Esophagus muscularis mucosa (tissue), 4 donors: ENCODE results near the gene SLC24A3. TPM values are rescaled to one million over a fixed set of nuclear protein-coding genes. Genes with fewer than 3 reads are reported as not detected.

Experiments
- DNase-seq: peaks from one replicate; pipeline ENCODE4 v3.0.0-alpha.2; 2017; ENCODE audit errors: extremely low spot score
- H3K27ac ChIP-seq, 4 donors: fragments of 200-600 bp; sonication (generic); replicated peaks in 1 of 4; 1 replicate in 3 of 4; 2 replicates in 1 of 4; pipeline ENCODE4 v1.5.1; 2016 to 2019; ENCODE audit warnings: mild to moderate bottlenecking in 1 of 4
- H3K27me3 ChIP-seq, 4 donors: fragments of 200-600 bp; sonication (generic); one replicate each; pipeline versions ENCODE4 v1.5.1 to v1.6.0; 2016 to 2019
- H3K36me3 ChIP-seq, 4 donors: fragments of 200-600 bp; sonication (generic); one replicate each; pipeline ENCODE4 v1.5.1; 2016 to 2019
- H3K4me1 ChIP-seq, 4 donors: fragments of 200-600 bp; sonication (generic); one replicate each; pipeline ENCODE4 v1.5.1; 2016 to 2019
- H3K4me3 ChIP-seq, 4 donors: fragments of 200-600 bp; sonication (generic); 1 replicate in 2 of 4; 2 replicates in 2 of 4; pipeline ENCODE4 v1.5.1; 2016 to 2019; ENCODE audit warnings: mild to moderate bottlenecking in 4 of 4, moderate library complexity in 1 of 4
- H3K9me3 ChIP-seq, 4 donors: fragments of 200-600 bp; sonication (generic); 1 replicate in 3 of 4; 2 replicates in 1 of 4; pipeline ENCODE4 v1.5.1; 2016 to 2019
- CTCF ChIP-seq, 3 experiments: fragments of 200-600 bp in 2 of 3; fragments of 450-650 bp in 1 of 3; sonication (generic) in 2 of 3; IDR thresholded peaks; one replicate each; pipeline ENCODE4 v1.5.1; 2017 to 2019; ENCODE audit warnings: antibody characterized with exemption in 3 of 3, mild to moderate bottlenecking in 2 of 3, moderate library complexity in 1 of 3
- EP300 ChIP-seq: sonication (generic); formaldehyde crosslinking; IDR thresholded peaks from one replicate; pipeline ENCODE4 v1.6.1; 2017; ENCODE audit warnings: antibody characterized with exemption
- POLR2A ChIP-seq: fragments of 450-650 bp; IDR thresholded peaks from one replicate; pipeline ENCODE4 v1.6.1; 2017; ENCODE audit warnings: antibody characterized with exemption, moderate library complexity, mild to moderate bottlenecking, low read depth
- POLR2AphosphoS5 ChIP-seq, 2 donors: sonication (generic); formaldehyde crosslinking; IDR thresholded peaks; one replicate each; pipeline ENCODE4 v1.6.1; 2017; ENCODE audit warnings: antibody characterized with exemption in 2 of 2
- WGBS: methylation state at CpG from one replicate; pipeline ENCODE4 v1.1.5; 2018; 5-methylcytosine and 5-hydroxymethylcytosine counted together
- intact Hi-C: fragments of 100-400 bp; cut with DNase I; formaldehyde crosslinking; loops from one replicate; pipeline ENCODE4 v1.15.1; 2023
- total RNA-seq, 4 donors: library from RNA; depleted of rRNA; stranded (reverse); fragments of >200 nt; gene quantifications; one replicate each; pipeline versions ENCODE4 v1.1.0 to v1.2.1, GENCODE V29; 2016

Gene SLC24A3
- total RNA-seq, 4 donors from 2014 or later: 4.6 to 11.5 (median 6.6) TPM

- DNase-seq: no peak
- no peak overlapping the region for H3K4me3 ChIP-seq
- TF ChIP-seq EP300 (no peak), POLR2AphosphoS5 (IDR thresholded peaks at IDR 0.05) (no peak), POLR2A (no peak)
- 78% methylated on average over 9 of the region's 9 CpGs for WGBS
- no peak overlapping the region for H3K27ac ChIP-seq
- intact Hi-C loops: loop anchor here (2.0 to 10.0 kb wide), 2 partner anchors 454 to 1036 kb away; no protein-coding TSS in a partner anchor
- no peaks in the 10 kb centered on the region for H3K36me3 ChIP-seq
- H3K4me1 ChIP-seq: peaks cover 4 to 8% (median 6%) of the 10 kb centered on the region in 4 donors
- no peaks in the 10 kb centered on the region for H3K27me3 ChIP-seq
- H3K9me3 ChIP-seq: no peaks in the 10 kb centered on the region
Observed at GRCh38 chr20:19660808-19661378, 448.5 kb downstream of the SLC24A3 start.

- Histone ChIP-seq H3K27ac (no peak overlapping the region), H3K4me1 (peaks cover 4 to 8% (median 6%) of the 10 kb centered on the region in 4 donors), H3K9me3 (no peaks in the 10 kb centered on the region), H3K36me3 (no peaks in the 10 kb centered on the region), H3K27me3 (no peaks in the 10 kb centered on the region), H3K4me3 (no peak overlapping the region)
- 74% methylated on average over 12 of the region's 19 CpGs for WGBS
- TF ChIP-seq EP300 (no peak), POLR2AphosphoS5 (IDR thresholded peaks at IDR 0.05) (no peak), CTCF (IDR thresholded peaks at IDR 0.05) (peak; percentile 96 to 99 (median 98)), POLR2A (no peak)
- intact Hi-C loops: loop anchor here (2.0 to 10.0 kb wide), 3 partner anchors 73 to 1037 kb away; no protein-coding TSS in a partner anchor
- peak; percentile 94 for DNase-seq
Observed at GRCh38 chr20:19661717-19662636, 449.5 kb downstream of the SLC24A3 start.

- 61% methylated on average over 9 of the region's 9 CpGs for WGBS
- Histone ChIP-seq H3K4me1 (peaks cover 4 to 8% (median 6%) of the 10 kb centered on the region in 4 donors), H3K4me3 (no peak overlapping the region), H3K27me3 (no peaks in the 10 kb centered on the region), H3K27ac (no peak overlapping the region), H3K36me3 (no peaks in the 10 kb centered on the region), H3K9me3 (no peaks in the 10 kb centered on the region)
- intact Hi-C loops: loop anchor here (2.0 to 10.0 kb wide), 2 partner anchors 74 to 1038 kb away; no protein-coding TSS in a partner anchor
- DNase-seq: no peak
- no peak for TF ChIP-seq POLR2AphosphoS5 (IDR thresholded peaks at IDR 0.05)
- no peak for TF ChIP-seq POLR2A
- no peak for TF ChIP-seq EP300
- no peak for TF ChIP-seq CTCF (IDR thresholded peaks at IDR 0.05)
Observed at GRCh38 chr20:19662637-19662995, 450.2 kb downstream of the SLC24A3 start.

GRCh38 chr20:19668418-19668817 lies 456.0 kb downstream of the SLC24A3 start:
- Histone ChIP-seq H3K27me3 (no peaks in the 10 kb centered on the region), H3K27ac (no peak overlapping the region), H3K9me3 (no peaks in the 10 kb centered on the region), H3K4me3 (no peak overlapping the region), H3K4me1 (peaks cover 0 to 5% (median 0%) of the 10 kb centered on the region in 4 donors), H3K36me3 (no peaks in the 10 kb centered on the region)
- intact Hi-C loops: loop anchor here (10.0 kb wide), 1 partner anchor 1044 kb away; no protein-coding TSS in a partner anchor
- no peak for DNase-seq
- WGBS: 89% methylated on average over 3 of the region's 3 CpGs
- no peak for TF ChIP-seq POLR2A
- no peak for TF ChIP-seq EP300
- no peak for TF ChIP-seq POLR2AphosphoS5 (IDR thresholded peaks at IDR 0.05)
- no peak for TF ChIP-seq CTCF (IDR thresholded peaks at IDR 0.05)

- Histone ChIP-seq H3K27me3 (no peaks in the 10 kb centered on the region), H3K27ac (no peak overlapping the region), H3K4me1 (peaks cover 0 to 5% (median 0%) of the 10 kb centered on the region in 4 donors), H3K4me3 (no peak overlapping the region), H3K9me3 (no peaks in the 10 kb centered on the region), H3K36me3 (no peaks in the 10 kb centered on the region)
- DNase-seq: no peak
- TF ChIP-seq POLR2A: no peak
- 76% methylated on average over 3 of the region's 3 CpGs for WGBS
- intact Hi-C loops: no loop called here
Observed at GRCh38 chr20:19670829-19671228, 458.4 kb downstream of the SLC24A3 start.
